Measurements from ENCODE around the gene ARHGEF16.

ARHGEF16 gene

DNA sequence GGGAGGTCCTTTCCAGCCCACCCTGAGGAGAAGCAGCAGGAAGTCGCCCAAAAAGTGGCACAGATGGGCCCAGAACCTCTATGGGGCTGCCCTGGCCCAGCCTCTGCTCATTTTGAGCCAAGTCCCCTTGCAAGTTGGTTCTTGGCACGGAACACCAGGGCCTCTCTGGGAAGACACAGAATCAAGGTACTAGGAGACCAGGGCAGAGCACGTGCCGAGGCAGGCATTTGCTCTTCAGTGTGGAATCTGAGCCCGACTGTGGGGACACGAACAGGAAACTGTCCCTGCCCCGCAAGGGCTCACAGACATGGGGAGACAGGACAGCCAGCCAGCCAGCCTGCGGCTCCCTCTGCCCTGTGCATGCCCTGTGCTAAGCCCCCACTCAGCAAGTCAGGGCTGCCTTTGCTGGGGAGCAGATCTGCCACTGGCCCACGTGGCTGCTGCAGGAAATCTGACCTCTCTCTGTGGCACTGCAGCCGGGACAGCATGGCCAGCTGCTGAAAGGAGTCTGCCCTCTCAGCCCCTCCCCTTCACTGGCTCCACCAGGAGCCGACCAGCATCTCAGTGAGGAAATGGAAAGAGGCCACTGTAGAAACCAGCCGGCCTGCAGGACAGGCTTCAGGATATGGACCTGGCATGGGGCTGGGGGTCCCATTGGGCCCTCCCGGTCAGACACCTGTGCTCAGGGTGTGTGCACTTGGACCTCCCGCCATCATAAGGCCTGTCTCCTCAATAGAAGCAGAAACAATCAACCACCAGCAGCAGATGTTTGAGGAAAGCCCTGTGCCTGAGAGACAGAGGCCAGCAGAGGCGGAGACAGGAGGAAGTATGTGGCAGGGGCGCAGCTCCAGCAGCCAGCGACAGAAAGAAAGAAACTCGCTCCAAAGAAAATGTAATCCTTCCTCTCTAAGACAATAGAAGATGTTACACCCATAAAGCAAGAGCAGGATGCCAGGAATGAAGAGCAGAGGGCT is 3.7 kb downstream of the ARHGEF16 start:
- DNase-seq: no peak

DNA sequence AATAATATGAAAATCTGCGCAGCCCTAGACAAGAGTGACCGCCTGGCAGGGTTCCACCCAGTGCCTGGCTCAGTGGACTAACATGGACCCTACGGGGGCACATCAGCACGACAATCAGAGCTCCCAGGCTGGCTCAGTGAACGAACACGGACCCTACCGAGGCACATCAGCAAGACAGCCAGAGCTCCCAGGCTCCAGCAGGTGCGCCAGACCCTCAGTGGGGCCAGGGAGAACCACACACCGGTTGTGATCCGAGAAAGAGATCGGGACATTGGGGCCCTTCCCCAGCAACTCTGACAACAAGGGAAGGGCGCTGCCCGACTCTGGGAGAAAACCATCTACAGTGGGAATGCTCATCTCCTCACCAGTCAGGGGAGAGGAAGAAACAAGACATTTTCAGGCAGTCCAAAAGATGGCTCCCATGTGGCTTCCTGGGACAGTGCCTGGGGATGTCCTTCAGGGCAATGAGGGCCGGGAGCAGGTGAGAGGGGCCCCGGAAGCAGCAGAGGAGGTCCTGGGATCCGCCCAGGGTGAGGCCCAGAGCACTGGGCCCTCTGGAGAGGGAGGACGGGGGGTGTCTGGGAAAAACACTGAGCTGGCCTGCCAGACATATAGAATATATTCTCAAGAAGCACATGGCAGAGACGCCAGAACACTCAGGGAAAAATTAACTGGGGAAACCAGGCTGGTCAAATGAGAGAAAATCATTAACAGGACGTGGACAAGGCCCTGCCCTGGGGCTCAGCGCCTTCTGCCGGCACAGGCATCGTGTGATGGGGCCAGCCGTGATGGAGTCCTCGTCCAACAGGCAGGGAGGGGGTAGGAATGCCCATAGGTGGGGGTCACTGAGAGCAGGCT is 4.8 kb downstream of the ARHGEF16 start:
- no peak for DNase-seq

DNA sequence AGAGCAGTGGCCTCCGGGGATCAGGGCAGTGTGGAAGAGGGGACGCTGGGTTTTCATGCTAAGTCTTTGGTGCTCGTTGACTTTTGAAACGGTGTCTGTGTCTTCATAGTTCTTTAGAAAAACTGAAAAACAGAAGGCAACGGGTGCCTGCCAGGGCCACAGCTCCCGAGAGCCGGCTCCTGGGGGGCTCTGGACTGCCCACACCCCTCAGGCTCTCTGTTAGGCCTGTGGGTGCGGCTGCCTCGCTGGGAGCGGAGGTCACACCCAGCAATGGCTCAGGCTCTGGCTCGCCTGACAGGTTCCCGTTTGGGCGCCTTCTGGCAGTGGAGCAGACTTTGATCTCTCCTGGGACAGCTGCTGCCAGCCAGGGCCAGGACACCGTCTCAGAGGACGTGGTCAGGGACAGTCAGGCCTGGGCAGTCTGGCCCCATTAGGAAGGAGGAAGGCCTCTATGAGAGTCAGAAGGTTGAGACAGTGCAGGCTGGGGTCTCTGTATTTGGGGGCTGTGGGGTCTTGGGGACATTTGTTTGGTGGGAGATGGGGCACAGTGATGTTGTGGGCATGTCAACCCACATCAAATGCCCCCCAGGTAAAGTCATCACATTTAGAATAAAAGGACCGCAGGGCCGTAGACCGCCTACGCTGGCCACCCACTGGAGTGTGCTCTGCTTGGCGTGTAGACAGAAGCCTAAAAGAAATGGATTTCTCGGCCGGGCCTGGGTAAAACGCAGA is 5.6 kb downstream of the ARHGEF16 start:
- no peak for DNase-seq

DNA sequence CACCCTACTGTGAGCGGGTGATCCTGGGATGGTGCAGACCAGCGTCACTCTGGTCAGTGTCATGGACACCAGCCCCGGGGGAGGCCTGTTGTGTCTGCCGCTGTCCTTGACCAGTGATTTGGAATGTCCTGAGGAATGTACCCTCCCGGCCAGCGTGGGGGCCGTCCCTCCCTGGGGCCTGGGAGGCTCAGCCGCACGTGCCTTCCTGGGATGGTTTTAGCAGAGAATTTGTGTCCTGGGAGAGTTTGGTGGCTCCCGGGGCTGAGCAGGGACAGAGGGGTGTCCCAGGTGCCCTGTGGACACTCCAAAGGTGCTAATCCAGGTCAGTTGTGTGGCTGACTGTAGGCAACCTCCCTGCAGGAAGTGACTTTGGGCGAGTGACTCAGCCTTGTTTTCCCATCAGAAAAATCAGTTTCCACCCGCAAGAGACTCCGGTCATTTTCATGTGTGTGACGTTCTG is 6.2 kb downstream of the ARHGEF16 start:
- DNase-seq: no peak

DNA sequence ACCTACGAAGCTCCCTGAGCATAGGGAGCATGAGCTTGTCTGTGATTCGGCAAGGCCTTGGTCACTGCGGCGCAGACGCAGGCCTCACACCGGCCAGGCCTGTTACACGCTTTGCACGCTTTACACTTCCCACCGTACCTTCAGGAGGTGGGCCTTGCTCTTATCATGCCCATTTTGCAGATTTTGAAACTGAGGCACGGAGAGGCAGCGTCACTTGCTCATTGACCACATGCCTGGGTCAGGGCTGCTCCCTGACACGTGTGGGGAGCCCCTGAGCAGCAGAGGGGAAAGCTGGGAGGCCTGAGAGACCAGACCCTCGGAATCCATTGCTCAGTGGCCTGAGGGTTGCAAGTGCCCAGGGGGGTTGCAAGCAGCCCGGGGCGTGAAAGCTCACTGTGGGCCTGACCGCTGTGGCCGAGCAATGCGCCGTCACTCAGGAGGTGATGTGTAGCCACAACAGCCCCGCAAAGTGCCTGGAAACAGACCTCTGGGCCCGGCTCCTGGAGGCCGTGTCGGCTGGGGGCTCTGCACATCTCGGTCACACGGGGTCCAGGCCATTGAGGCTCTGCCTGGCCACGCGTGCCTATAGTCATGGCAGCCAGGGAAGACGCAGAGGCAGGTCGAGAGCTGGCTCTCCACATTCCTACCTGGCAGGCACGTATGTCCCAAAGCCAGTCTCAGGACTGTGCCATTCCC is 6.9 kb downstream of the ARHGEF16 start:
- no peak for DNase-seq

DNA sequence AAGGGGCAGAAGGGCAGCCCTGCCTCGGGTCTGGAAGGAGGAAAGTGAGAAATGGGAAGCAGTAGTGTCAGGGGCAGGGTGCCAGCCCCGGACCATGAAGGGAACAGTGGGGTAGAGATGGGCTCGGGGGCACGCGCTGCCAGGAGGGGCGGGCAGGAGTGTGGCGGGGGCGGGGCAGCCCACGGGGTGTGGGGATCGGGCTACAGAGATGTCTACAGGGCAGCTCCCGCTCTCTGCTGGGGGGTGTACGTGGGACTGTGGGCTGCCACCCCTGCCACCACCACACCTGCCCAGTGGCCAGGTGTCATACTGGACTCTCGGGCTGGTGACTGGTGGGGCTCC is 7.4 kb downstream of the ARHGEF16 start:
- DNase-seq: no peak

DNA sequence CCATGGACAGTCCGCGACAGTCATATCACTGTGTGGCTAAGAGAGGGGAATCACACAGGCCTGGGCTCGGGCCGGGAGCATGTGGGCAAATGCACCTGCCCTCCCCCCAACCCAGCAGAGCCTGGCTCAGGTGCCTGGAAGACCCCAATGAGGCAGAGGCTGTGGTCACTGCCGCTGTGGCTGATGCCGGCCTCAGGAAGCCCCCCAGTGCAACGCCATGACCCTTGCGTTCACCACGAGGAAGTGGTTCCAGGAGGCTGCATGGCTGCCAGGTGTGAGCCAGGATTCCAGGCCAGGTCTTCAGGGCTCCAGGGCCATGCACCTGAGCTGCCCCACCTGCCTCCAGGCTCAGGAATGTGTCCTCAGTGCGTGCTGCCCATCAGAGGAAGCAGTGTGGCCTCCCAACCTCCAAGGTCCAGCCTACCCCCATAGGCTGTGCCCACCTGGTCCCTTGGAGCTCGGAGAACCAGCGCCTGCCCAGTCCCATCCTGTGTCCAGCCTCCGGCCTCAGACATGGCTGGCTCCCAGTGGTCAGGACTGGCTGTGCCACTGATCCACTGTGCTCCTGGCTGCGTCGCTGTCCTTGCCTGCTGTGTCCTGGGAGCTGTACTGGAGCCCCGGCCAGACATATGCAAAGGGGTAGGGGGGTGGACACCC is 8.0 kb downstream of the ARHGEF16 start:
- DNase-seq: no peak

DNA sequence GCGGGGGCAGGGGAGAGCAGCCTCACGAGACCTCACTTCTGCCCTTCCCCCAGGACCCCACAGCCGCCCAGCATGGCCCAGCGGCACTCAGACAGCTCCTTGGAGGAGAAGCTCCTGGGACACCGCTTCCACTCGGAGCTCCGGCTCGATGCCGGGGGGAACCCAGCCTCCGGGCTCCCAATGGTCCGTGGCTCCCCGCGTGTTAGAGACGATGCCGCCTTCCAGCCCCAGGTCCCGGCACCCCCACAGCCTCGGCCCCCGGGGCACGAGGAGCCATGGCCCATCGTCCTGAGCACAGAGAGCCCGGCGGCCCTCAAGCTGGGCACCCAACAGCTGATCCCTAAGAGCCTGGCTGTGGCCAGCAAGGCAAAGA is 8.5 kb downstream of the ARHGEF16 start:
- no peak for DNase-seq

DNA sequence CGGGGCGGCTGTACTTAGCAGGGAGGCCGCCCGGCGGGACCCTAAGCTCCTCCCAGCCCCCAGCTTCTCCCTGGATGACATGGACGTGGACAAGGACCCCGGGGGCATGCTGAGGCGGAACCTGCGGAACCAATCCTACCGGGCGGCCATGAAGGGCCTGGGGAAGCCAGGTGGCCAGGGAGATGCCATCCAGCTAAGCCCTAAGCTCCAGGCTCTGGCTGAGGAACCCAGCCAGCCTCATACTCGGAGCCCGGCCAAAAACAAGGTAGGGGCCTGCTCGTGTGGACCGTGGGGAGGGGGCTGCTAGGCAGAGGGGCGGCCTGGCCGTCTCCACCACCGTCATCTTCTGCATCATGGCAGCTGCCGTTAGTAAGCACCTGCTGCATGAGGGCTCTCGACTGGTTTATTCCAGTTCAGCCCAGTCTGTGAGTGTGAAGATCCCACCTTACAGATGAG is 9.0 kb downstream of the ARHGEF16 start:
- DNase-seq: no peak

DNA sequence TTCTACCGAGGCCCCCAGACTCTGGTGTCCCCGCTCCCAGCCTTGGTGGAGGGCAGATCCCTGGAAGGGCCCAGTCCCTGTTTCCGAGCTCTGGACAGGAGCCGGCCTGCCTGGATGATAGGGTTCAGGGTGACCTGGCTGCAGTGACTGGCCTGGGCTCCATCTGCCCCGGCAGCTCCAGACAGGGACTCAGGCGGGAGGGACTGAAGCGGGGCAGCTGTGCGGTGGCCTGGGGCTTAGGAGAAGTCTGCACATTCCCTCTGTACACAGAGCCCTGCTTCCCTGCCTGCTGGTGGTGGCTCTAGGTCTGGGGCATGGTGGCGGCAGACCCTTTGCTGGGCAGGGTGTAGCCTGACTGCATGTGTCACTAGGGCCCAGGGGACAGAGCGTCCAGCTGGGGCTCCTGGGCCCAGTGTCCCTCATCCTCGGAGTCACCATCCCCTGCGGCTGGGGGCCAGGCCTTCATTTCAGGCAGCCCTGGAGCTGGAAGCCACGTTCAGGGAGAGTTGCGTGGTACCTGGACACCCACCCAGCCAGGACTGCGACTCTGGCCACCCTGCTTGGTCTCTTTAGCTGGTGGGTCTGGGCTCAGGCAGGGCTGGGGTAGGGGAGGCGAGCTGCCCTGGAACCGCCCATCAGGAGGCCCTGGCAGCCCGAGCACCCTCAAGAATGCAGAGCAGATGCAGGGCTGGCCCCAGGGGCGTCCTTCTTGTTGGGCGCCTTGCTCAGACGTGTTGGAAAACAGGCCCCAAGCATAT is 9.6 kb downstream of the ARHGEF16 start:
- DNase-seq: no peak

DNA sequence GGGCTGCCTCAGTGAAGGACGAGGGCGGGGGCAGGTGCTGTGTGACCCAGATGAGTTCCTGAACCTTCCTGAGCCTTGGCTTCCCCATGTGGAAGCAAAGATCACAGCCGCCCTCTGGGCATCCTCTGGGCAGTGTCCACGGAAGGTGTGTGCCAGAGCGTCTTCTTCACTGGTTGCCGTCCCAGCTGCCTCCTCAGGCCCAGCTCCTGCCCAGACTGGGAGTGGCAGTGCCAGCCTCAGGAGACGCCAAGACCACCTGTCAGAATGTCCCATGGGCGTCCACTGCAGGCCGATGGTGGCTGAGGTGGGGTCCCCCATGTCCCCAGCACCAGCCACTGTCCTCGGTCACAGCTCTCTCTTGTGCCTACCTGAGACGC is 10.2 kb downstream of the ARHGEF16 start:
- DNase-seq: no peak

DNA sequence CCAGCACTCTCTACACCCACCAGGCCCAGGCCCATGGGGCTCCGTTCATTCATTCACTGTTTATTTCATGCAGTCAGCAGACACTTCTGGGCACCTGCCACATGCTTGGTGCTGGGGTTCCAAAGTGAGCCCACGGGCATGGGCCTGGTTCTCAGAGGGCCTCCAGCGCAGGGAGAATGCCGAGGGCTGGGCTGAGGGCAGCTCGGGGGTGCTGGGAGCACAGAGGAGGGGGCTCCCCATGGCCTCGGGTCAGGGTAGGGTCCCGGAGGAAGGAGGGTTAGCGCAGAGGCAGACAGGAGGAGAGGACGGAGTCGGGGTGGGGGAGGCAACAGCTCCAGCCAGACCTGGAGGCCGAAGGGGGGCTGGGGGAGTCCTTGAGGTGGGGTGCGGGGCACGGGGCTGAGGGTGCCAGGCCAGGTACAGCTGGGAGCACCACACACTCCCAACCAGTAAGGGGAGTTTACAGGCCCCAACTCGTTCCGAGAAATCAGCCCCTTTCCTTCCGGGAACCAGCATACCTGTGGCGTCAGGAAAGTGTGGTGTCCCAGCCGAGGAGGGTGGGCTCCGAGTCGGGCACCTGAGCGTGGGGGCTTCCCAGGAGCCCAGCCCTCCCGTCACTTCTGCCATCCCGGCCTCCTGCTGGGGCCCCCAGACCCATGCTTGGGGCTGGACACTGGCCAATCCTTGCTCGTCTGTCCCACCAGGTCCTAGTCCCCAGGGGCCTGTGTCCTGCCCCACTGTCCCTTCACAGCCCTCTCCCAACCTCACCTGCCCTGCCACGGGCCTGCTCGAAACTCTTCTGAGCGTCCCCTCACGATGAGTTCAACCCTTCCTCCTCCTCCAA is 10.8 kb downstream of the ARHGEF16 start:
- DNase-seq: no peak

DNA sequence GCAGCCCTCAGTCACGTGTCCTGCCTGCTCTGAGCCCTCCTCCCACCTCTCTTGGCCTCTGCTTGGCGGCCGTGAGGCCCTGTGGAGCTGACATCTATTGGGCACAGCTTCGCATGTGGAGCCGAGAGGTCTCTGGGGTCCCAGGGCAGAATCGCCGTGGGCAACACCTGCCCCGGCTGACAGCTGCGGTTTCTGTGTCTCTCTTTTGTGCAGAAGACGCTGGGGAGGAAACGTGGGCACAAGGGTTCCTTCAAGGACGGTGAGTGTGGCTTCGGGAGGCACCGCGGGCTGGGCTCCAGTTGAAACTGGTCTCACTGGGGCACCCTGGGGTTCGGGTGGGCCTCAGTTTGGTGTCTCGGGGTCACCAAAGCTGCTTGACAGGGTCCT is 11.5 kb downstream of the ARHGEF16 start:
- DNase-seq: no peak

DNA sequence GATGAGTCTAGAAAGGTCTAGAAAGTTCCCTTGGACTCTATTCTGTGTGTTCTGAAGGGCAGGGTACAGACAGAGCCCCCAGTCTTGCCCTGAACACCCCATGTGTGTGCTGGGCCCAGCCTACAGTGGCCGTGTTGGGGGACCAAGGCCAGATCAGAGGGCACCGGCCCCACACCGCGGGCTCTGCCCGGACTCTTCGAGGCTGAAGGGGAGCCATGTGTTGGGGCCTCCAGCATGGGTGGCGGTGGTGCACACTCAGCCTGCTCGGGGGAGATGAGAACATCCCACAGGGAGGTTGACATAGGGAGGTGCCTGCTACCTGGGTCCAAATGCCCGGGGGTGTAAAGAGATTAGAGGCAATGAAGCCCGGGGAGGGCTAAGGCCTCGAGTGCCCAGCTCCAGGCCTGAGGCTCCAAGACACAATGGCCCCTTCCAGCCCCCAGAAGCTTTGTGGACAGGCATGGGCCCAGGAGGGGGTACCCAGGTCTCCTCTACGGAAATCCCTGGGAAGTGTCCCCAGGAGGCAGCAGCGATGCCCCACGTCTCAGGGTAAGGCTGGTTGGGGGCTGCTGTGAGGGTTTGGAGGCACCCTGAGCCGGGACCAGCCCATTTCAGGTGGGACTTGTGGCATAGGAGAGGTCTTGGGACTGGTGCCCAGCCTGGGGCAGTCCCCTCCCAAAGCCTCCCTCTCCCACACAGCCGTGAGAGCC is 12.1 kb downstream of the ARHGEF16 start:
- DNase-seq: no peak

DNA sequence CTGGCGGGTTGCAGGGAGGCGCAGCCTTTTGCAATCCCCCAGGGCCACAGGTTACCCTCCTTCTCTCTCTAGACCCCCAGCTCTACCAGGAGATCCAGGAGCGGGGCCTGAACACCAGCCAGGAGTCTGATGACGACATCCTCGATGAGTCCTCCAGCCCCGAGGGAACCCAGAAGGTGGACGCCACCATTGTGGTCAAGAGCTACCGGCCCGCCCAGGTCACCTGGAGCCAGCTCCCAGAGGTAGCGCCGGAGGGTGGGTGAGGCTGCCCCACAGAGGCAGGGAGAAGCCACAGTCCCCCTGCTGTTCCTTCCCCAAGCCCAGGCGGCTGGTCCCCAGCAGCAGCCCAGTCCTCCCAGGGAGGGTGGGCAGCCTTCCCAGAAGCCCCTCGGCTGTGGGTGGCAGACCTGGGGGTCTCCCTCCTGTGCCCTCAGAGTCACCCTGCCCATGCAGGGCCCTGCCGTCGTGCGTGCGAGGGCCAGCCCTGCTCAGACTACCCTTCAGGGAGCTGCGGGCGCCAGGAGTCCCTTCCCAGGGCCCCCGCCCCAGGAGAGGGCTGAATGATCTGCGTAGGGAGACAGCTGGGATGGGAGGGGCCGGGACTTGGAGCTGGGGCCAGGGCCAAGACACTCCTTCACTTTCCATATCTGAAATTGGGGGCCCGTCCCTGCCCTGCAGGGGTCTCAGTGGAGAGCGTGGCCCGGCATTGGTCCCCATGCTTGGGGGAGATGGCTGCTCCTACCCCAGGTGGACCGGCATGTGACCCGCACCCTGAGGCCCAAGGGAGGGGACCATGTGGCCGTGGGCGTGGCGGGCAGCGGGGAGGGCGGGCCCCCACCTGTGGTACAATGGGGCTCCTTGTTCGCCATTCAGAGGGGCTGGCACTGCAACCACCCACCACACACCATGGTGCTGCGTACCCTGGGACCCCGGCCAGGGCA is 12.9 kb downstream of the ARHGEF16 start:
- no peak for DNase-seq

DNA sequence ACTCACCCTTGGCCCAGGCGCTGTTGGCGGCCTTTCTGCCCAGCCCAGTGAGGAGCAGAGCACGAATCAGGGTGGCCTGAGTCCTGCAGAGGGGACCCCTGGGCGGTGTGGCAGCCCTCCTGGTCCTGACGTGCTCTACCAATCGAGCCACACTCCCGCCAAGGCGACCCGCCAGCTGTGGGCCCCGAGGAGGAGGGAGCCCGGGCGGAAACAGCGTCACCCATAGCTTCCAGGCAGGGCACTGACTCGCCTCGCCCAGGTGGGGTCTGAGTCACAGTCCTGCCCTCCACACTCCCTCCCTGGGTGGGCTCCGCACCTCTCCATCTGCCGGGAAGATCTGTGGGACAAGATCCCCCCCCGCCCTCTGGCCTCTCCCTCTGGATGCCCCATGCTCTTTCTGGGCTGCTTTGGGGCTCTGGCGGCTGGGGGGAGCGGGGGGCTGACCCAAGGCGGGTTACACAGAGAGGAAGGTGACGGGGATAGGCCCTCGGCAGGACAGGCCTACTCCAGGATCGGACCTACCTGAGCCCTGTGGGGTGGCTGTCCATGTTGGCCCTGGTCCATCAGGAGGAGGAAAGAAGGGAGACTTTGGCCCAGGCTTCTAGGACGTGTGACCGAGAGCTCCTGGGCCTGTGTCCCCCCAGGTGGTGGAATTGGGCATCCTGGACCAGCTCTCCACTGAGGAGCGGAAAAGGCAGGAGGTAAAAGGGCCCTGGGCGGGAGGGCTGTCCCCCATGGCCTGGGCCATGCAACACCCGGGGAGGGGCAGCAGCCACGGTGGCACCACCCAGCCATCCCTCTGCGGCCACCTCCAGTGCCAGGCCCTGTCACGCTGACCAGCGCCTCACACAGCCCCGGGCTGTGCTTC is 14.0 kb downstream of the ARHGEF16 start:
- no peak for DNase-seq

DNA sequence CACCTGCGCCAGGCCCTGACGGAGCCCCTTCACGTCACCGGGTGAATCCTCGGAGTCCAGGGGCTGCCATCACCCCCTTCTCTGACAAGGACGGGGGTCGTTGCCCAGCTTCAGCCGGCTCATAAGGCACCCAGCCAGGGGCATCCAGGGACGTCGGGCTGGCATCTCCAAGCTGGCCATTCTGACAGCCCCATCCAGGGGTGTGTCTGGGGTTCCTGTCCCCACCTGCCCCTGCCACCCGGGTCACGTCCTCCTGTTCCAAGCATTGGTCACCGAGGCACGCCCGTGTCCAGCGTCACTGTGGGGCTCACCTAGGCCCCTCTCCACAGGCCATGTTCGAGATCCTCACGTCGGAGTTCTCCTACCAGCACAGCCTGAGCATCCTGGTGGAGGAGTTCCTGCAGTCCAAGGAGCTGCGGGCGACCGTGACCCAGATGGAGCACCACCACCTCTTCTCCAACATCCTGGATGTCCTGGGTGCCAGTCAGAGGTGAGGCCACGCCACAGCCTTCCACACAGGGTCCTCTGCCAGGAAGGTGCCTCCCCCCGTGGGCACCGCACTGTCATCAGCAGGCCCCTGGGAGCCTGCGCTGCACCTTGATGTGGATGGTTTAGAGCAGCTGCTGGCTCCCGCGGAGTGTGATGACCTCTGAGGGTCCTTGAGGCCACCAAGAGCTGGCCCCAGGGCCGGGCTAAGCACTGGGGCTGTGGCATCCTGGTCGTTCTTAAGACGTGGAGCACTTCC is 14.8 kb downstream of the ARHGEF16 start:
- DNase-seq: no peak

All from stimulated activated CD4-positive, alpha-beta T cell treated with anti-CD3 and anti-CD28 coated beads, Interleukin-4, amount 100 ng/mL, for 24 hours (primary cell).